ENCODE results near the gene FRZB.

DNA sequence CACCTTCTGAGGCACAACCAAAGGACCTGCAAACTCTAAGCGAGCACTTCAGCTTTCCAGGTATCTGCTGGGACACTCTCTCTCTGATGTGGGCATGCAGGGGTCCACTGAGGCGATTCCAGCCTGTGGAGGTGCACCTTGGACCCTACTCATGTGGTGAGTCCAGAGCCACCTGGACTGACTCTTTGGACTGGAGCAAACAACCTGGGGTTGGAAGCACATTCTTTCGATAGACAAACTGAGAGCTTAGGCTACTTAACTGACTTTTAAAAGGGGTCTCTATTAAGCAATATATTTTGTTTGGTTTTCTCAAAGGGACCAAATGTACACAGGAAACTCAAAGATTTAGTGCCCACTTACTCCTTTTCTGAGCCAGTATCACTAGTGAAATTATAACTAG lies 51.6 kb downstream of the FRZB start:
- TF ChIP-seq POLR2AphosphoS5 (IDR thresholded peaks at IDR 0.05; ENCODE audit: low read depth, low read length) (no peak), POLR2A (IDR thresholded peaks at IDR 0.05; ENCODE audit: low read depth, low read length) (no peak)

Measured in GM12892 (cell line).